Testis (tissue), 3 donors: ENCODE data around the gene WNT9B. TPM values are rescaled to one million over a fixed set of nuclear protein-coding genes. Genes with fewer than 3 reads are reported as not detected.

Source experiments
- DNase-seq: peaks from one replicate; pipeline ENCODE4 v3.0.0-alpha.2; 2019
- H3K27ac ChIP-seq, 2 donors: fragments of 200-600 bp; sonication (generic); one replicate each; pipeline ENCODE4 v1.5.1; 2019
- H3K27me3 ChIP-seq: fragments of 200-600 bp; sonication (generic); one replicate; pipeline ENCODE4 v1.5.1; 2019
- H3K36me3 ChIP-seq: fragments of 200-600 bp; sonication (generic); one replicate; pipeline ENCODE4 v1.5.1; 2017; ENCODE audit warnings: low read depth; ENCODE audit errors: missing control alignments
- H3K4me1 ChIP-seq: fragments of 200-600 bp; sonication (generic); one replicate; pipeline ENCODE4 v1.5.1; 2019
- H3K4me3 ChIP-seq, 2 donors: fragments of 200-600 bp; sonication (generic); one replicate each; pipeline ENCODE4 v1.5.1; 2017 to 2019
- H3K9me3 ChIP-seq: fragments of 200-600 bp; sonication (generic); one replicate; pipeline ENCODE4 v1.5.1; 2017
- POLR2A ChIP-seq: fragments of 450-650 bp; IDR thresholded peaks from one replicate; pipeline ENCODE4 v1.6.1; 2017; ENCODE audit warnings: antibody characterized with exemption, mild to moderate bottlenecking, moderate library complexity
- WGBS, 2 donors: methylation state at CpG; one replicate each; pipeline ENCODE4 v1.1.5; 2018; 5-methylcytosine and 5-hydroxymethylcytosine counted together
- intact Hi-C: fragments of 100-400 bp; cut with DNase I; formaldehyde crosslinking; loops from one replicate; pipeline ENCODE4 v1.15.1; 2023; ENCODE audit warnings: low total_unique reads
- polyA plus RNA-seq: library from polyadenylated mRNA; stranded (reverse); fragments of 350-450 nt; fragmentation: Illumina TruSeq; extraction: RNeasy Lipid Tissue Mini Kit (QIAGEN cat#74804); gene quantifications from one replicate; pipeline ENCODE4 v1.2.3, GENCODE V29; 2014; ENCODE audit warnings: low read depth, low replicate concordance; ENCODE audit not compliant: insufficient read depth
- total RNA-seq, 2 donors: library from RNA; depleted of rRNA; stranded (reverse); fragments of >200 nt; gene quantifications; one replicate each; pipeline ENCODE4 v1.2.3, GENCODE V29; 2016
- TF ChIP-seq, protein P1 (sequence below), 3 experiments: fragments of 450-650 bp in 2 of 3; fragments of 200-600 bp in 1 of 3; sonication (generic) in 1 of 3; IDR thresholded peaks; one replicate each; pipeline ENCODE4 v1.5.1; 2016 to 2019; ENCODE audit warnings: antibody characterized with exemption in 3 of 3, mild to moderate bottlenecking in 2 of 3, moderate library complexity in 1 of 3

The WNT9B gene
- total and polyA plus RNA-seq, 3 donors from 2014 or later: 0.50 to 1.2 TPM; not detected in 1

DNA sequence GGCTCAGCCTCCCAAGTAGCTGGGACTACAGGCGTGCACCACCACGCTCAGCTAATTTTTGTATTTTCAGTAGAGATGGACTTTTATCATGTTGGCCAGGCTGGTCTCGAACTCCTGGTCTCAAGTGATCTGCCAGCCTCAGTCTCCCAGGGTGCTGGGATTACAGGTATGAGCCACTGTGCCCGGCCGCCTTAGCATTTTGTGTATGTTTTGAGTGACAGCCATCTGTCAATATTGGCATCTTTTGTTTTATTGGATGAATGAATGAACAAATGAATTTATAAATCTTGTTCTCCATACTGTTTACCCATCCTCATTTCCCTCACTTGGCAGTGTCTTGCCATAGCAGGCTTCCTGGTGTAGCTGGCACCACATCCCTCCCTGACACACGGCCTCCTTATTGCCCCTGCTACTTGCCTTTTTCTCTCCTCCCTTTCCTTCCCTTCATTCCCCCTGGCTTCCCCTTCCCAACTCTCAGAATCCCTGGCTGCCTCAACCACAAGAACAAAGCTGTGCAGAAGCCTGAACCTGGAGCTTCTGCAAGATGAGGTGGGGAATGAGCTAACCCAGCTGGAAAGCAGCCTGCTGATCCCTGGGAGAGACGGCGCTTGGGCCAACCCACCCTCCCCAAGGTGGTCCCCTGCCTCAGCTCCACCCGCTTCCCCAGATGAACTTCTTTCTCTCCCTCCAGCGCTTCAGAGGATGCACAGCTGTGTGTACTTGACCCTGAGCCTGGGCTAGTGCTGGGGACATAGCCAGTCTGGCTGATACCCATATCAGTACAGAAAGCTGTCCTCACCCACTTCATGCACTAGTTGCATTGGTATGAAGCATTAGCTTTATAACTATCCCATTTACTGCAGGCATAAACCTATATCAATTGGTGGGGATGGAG lies 34.3 kb downstream of the WNT9B start:
- Histone ChIP-seq H3K27me3 (no peaks in the 10 kb centered on the region), H3K4me1 (no peaks in the 10 kb centered on the region), H3K9me3 (no peaks in the 10 kb centered on the region), H3K27ac (no peak overlapping the region), H3K36me3 (no peaks in the 10 kb centered on the region), H3K4me3 (no peak overlapping the region)
- WGBS, 2 donors: 70 to 87% methylated on average over 10 of the region's 10 CpGs
- intact Hi-C loops: no loop called here
- TF ChIP-seq POLR2A: no peak
- TF ChIP-seq, protein P1, sequence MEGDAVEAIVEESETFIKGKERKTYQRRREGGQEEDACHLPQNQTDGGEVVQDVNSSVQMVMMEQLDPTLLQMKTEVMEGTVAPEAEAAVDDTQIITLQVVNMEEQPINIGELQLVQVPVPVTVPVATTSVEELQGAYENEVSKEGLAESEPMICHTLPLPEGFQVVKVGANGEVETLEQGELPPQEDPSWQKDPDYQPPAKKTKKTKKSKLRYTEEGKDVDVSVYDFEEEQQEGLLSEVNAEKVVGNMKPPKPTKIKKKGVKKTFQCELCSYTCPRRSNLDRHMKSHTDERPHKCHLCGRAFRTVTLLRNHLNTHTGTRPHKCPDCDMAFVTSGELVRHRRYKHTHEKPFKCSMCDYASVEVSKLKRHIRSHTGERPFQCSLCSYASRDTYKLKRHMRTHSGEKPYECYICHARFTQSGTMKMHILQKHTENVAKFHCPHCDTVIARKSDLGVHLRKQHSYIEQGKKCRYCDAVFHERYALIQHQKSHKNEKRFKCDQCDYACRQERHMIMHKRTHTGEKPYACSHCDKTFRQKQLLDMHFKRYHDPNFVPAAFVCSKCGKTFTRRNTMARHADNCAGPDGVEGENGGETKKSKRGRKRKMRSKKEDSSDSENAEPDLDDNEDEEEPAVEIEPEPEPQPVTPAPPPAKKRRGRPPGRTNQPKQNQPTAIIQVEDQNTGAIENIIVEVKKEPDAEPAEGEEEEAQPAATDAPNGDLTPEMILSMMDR (IDR thresholded peaks at IDR 0.05): no peak
- DNase-seq: no peak

DNA sequence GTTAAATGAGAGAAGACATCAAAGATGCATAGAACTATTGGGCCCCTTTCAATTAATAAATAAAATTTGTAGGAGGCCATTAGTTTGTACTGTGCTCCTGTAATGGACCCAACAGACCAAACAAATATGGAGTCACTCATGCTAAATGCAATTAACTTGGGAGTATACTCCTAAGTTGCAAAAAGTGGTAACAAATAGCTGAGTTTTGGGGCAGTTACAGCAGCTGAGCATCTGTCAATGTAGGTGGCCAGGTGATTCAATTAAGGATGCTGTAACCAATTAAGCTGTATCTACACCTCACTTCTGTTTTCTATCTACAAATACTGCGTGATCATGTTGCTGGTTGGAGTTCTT lies 34.9 kb downstream of the WNT9B start:
- H3K27ac ChIP-seq: no peak overlapping the region
- WGBS, 2 donors: 95 to 100% methylated on average over 1 of the region's 1 CpG
- no peaks in the 10 kb centered on the region for H3K27me3 ChIP-seq
- no peaks in the 10 kb centered on the region for H3K36me3 ChIP-seq
- intact Hi-C loops: no loop called here
- no peak for DNase-seq
- H3K9me3 ChIP-seq: no peaks in the 10 kb centered on the region
- TF ChIP-seq, protein P1 (IDR thresholded peaks at IDR 0.05): no peak
- TF ChIP-seq POLR2A: no peak
- no peaks in the 10 kb centered on the region for H3K4me1 ChIP-seq
- no peak overlapping the region for H3K4me3 ChIP-seq

GRCh38 chr17:46887717-46888116 lies 36.3 kb downstream of the WNT9B start:
- H3K27ac ChIP-seq: no peak overlapping the region
- no peak overlapping the region for H3K4me3 ChIP-seq
- H3K36me3 ChIP-seq: no peaks in the 10 kb centered on the region
- TF ChIP-seq POLR2A: no peak
- TF ChIP-seq, protein P1 (IDR thresholded peaks at IDR 0.05): no peak
- H3K27me3 ChIP-seq: no peaks in the 10 kb centered on the region
- no peaks in the 10 kb centered on the region for H3K9me3 ChIP-seq
- WGBS, 2 donors: 85 to 92% methylated on average over 3 of the region's 3 CpGs
- no peak for DNase-seq
- intact Hi-C loops: no loop called here
- H3K4me1 ChIP-seq: no peaks in the 10 kb centered on the region

DNA sequence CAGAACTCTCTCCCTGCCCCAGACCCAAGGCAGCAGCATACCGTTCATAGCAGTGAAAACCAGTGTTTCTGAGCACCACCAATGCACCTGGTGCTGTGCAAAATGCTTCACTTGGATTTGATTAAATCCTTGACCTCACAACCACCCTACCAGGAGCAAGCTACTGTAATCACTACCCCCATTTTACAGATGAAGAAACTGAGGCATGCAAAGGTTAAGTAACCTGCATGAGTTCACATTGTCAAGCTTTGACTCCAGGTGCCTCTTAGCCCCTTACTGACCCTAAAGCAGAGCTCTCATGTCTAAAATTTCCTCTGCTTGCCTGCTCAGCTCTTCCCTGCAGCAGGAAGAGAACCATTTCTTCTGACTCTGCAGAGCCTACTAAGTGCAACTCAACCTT lies 37.3 kb downstream of the WNT9B start:
- intact Hi-C loops: no loop called here
- no peaks in the 10 kb centered on the region for H3K27me3 ChIP-seq
- H3K9me3 ChIP-seq: no peaks in the 10 kb centered on the region
- TF ChIP-seq POLR2A: no peak
- TF ChIP-seq, protein P1 (IDR thresholded peaks at IDR 0.05): no peak
- WGBS, 2 donors: 85 to 89% methylated on average over 1 of the region's 1 CpG
- no peak for DNase-seq
- H3K4me3 ChIP-seq: no peak overlapping the region
- H3K4me1 ChIP-seq: no peaks in the 10 kb centered on the region
- H3K27ac ChIP-seq: no peak overlapping the region
- no peaks in the 10 kb centered on the region for H3K36me3 ChIP-seq

DNA sequence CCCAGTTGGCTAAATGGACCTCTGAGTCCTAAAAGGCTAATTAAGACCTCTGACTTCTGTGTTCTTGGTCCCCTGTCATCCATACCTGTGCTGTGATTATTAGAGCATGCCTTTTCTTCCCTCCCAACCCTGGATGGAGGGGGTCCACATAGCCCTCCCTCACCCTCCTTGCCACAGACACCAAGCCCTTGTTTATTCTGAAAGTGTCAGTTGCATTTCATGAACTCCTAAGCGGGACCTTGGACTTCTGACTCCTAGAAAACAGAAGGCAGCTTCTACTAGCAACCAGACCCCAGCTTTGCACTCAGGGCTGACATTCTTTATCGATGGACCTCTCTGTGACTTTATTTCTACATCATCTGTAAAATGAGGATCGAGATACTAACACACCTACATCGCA lies 38.1 kb downstream of the WNT9B start:
- intact Hi-C loops: no loop called here
- TF ChIP-seq, protein P1 (IDR thresholded peaks at IDR 0.05): no peak
- TF ChIP-seq POLR2A: no peak
- Histone ChIP-seq H3K27ac (no peak overlapping the region), H3K4me3 (no peak overlapping the region), H3K36me3 (no peaks in the 10 kb centered on the region), H3K4me1 (no peaks in the 10 kb centered on the region), H3K27me3 (no peaks in the 10 kb centered on the region), H3K9me3 (no peaks in the 10 kb centered on the region)
- no peak for DNase-seq
- WGBS, 2 donors: 85 to 91% methylated on average over 4 of the region's 4 CpGs
